GM21390 (cell line): ENCODE data around the gene S100A9.
"Not testable (repeated sequence)": the region's sequence is repeated elsewhere in the genome, so short reads cannot be mapped to it uniquely, and the experiment has no call there.

Experiments used
- ATAC-seq: cut with Tn5 transposase; IDR thresholded peaks from one replicate; pipeline ENCODE4 v1.9.1; 2021; ENCODE audit not compliant: unreplicated experiment

S100A9 gene

GRCh38 chr1:153357853-153358690, at the start of gene S100A9:
S100A9 (plus strand) TSS chr1:153357854; CDS start chr1:153358284, 430 bp downstream.
- no peak for ATAC-seq

GRCh38 chr1:153308540-153308939, 49.1 kb upstream of the S100A9 start:
- no peak for ATAC-seq

DNA sequence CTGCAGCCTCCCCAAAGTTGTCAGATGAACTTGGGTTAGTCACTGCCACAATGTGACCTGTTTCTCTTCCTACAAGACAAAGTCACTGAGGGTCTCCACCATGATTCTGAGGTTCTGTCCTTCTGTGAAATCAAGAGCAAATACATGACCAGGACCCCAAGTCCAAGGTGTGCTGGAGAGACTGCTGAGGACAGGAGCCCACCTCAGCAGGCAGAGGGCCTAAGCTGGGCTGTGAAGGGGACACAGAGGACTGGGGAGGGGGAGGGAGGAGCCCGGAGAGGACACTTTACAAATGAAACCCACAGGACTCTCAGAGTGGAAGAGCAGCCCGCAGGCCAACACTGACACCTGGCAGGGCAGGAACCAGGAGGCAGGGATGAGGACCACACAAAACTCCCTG, 48.2 kb upstream of the S100A9 start:
- ATAC-seq, result no peak

GRCh38 chr1:153310526-153310925, 47.1 kb upstream of the S100A9 start:
- no peak for ATAC-seq

- no peak for ATAC-seq
Observed at GRCh38 chr1:153312570-153313186, 45.0 kb upstream of the S100A9 start, which contains the start of gene PGLYRP3. PGLYRP3 (minus strand) TSS chr1:153312952; CDS start chr1:153310665, 2,287 bp downstream.

DNA sequence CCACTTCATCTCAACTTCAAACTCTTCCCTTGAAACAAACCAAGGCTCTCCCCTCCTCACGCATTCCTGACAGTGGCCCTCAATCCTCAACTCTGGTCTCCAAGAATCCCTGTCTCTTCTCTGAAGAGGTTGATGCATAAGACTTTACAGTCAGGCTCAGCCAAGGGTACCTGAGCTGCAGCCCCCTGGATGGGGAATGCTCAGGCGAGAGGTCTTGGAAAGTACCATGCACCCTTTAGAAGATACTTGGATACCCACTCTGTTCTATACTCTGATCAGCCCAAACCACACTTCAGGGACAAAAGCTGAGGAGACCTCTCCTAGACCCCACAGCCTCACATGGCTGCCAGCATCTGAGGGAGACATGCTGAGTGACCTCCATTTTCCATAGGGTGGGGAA, 44.4 kb upstream of the S100A9 start:
- ATAC-seq, result no peak

- ATAC-seq, result not testable (repeated sequence)
Observed at GRCh38 chr1:153314388-153314787, 43.3 kb upstream of the S100A9 start.

DNA sequence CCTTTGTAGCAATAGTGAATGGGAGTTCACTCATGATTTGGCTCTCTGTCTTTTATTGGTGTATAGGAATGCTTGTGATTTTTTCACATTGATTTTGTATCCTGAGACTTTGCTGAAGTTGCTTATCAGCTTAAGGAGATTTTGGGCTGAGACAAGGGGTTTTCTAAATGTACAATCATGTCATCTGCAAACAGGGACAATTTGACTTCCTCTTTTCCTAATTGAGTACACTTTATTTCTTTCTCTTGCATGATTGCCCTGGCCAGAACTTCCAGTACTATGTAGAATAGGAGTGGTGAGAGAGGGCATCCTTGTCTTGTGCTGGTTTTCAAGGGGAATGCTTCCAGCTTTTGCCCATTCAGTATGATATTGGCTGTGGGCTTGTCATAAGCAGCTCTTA, 41.6 kb upstream of the S100A9 start:
- ATAC-seq, result not testable (repeated sequence)

GRCh38 chr1:153318145-153318544, 39.5 kb upstream of the S100A9 start:
- ATAC-seq, result not testable (repeated sequence)

DNA sequence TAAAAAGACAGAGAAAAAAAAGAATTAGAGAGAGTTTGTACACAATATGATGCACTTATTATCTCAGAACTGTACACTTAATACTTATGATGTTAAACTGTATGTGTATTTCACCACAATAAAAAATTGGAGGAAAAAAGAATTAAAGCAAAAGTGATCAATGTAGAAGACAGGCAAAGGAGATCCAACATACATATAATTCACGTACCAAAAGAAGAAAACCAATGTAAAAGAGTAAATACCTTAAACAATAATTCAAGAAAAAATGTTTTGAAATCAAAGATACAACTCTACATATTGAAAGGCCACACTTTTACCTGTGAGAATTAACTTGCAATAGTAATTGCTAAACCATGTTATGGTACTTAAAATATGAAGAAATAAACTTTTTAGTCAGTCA, 35.1 kb upstream of the S100A9 start:
- ATAC-seq, result no peak

DNA sequence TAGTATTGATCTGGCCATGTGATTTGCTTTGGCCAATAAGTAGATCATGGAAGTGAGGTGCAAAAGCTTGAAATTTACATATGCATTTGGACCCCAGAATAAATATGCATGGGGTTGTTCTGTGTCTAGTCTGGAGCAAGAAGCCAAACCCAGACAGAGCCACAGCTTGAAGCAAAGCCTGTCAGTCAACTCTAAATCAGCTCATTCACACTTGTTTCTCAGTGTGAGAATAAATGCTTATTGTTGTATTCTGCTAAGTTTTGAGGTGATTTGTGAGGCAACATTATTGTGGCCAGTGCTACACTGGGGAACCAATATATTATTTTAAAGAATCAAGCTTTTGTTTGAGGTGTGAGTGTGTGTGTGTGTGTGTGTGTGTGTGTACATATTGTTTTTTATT, 32.7 kb upstream of the S100A9 start:
- ATAC-seq, result no peak

DNA sequence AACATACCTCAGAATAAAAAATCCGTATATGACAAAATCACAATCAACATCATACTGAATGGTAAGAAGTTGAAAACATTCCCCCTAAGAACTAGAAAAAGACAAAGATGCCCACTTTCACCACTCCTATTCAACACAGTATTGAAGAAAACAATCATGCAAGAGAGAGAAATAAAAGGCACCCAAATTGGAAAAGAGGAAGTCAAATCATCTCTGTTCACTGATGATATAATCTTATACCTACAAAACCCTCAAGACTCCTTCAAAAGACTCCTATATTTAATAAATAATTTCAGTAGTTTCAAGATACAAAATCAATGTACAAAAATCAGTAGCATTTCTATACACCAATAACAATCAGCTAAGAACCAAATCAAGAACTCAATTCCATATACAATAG, 23.8 kb upstream of the S100A9 start:
- ATAC-seq, result no peak

DNA sequence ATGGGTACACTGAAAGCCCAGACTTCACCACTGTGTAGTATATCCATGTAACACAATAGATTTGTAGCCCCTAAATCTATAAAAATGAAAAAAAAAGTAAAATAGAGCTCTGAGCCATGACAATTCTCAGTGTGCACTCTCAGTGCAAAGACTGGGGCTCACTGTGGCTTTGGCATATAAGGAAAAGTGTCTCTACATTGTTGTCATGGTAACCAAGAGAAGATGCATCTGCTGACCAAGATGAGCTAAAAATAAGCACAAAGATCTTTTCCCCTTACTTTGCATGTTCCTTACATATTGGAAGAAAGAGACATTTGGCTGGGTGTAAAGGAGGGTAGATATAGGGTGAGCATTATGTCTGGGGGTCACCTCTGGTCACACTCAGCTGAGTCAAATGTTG, 21.0 kb upstream of the S100A9 start:
- ATAC-seq, result no peak

DNA sequence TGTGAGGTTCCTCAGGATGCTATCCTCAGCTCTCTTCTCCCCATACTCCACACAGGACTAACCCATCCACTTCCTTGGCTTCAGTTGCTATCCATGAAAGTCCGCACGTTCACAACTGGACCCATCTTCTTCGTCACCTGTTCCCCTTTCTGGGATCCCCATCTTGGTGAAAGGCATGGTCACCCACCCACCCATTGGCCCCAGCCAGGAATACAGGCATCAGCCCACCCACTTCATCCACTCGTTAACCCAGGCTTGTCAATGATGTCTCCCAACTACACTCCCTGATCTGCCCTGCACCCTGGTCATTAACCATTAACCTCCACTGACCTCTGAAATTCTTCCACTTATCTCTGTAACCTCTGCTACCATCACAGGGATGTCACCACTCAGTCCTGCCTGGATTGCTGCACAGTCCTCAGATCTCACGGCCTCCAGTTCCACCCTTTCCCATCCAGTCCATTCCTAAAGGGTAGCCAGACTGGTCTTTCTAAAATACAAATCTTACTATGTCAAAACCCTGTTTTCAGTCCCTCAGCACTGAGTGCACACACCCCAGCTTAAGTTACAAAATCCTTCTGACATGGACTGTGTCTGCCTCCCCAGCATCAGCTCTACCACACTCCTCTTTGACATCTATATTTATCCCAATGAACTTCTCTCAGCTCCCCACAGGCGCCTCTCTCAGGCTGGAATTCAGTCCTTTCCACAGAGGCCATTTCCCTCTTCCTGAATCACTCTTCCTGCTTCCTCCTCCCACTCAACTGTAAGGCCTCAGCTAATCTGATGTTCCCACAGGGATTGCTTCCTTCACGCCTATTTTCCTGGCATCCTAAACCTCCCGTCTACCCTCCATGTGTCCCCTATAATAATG, 19.4 kb upstream of the S100A9 start:
- ATAC-seq, result no peak

DNA sequence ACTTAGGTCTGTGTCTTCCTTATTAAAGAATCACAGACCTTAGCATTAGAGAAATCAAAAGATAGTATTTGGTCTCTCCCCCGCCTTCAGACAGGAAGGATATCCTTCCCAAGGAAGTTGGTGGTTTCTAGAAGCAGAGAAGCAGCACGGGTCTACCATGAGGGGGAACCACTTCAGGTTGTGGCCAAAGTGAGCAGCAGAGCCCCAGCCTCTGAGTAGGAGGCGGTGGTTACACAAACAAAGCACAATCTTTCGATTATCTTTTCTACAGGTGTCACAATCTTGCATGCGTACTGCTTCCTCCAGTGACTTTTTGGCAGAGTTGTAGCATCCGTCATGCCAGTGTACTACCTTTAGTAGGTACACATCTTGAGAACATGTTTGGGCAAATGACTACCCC, 17.9 kb upstream of the S100A9 start:
- no peak for ATAC-seq

GRCh38 chr1:153340356-153340755, 17.3 kb upstream of the S100A9 start:
- ATAC-seq, result no peak

DNA sequence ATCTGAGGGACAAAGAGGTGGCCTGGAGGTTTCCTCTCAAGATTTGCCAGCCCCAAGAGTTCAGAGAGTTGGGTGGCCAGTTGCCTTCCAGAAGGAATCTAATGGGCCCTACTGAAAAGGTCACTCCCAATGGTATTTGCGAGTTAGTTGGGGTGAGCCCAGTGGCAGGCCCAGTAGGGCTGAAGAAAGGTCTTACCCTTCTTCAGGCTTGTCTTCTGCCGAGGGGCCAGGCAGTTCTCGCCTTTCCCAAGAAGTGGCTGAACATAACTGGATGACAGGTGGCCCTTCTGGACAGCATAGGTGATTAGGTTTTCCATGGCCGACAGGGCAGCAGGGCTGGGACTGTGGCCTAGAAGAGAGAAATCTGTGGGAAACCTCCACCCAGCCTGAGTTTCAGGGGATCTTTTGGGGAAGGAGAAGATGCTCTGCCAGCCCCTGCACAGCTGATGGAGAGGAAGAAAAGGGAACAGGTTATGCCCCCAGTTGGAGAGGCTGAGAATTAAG, 16.2 kb upstream of the S100A9 start:
- no peak for ATAC-seq

- ATAC-seq, result no peak
Observed at GRCh38 chr1:153342178-153342577, 15.5 kb upstream of the S100A9 start.

- ATAC-seq, result no peak
Observed at GRCh38 chr1:153343040-153343681, 14.5 kb upstream of the S100A9 start.

- ATAC-seq, result no peak
Observed at GRCh38 chr1:153343811-153344717, 13.6 kb upstream of the S100A9 start.
